ENCODE results near the gene PDE4D.
"Not testable (repeated sequence)": the region's sequence is repeated elsewhere in the genome, so short reads cannot be mapped to it uniquely, and the experiment has no call there.

Gene PDE4D

DNA sequence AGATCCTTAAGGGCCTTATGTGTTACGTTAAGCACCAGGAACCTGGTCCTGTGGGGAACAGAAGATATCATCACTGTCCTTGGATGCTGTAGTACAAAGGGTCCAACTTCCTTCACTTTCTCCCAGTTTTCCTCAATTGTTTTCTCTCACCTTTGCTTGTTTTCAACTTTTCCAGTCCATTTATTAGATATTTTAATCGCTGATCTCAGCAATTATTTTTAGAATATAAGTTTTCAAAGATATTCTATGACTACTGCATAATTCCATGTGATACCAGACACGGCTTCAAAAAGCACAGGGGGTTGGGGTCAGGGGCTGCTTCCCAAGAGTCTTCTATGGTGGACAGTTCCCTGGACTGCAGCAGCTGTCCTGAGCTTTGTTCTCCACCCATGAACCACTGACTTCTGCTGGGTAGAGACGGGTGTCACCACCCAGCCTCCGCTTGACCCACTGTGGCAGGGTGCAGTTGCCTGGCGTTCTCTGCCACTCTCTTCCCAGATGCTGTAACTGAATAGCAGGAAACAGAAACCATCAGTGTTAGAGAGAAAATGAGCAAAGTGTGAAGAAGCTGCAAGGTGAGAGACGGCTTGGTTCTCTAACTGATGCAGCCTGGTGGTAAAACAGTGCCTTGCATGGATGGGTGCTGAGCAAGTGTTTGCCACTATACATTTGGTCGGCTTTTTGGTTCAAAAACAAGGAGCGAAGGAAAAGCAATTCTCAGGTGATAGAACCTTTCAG, 927.7 kb downstream of the PDE4D start:
- no peak for DNase-seq (ENCODE audit: low spot score)

DNA sequence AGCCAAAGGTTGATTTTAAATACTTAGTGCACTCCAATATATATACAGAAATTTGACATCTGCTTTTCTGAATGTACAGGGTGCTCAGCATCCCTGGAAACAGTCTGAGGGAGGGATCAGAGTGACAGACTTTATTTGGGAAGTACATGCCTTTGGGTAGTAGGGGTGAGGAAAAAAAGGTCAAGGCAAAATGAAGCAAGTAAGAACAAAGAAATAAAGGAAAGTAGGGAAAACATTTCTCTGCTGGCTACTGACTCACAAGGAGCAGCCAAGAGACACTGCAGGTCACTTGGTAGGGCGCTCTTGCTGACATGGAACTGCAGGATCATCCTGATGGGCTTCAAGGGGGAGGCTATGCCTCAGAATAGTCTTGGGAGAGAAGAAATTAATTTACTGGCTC, 929.7 kb downstream of the PDE4D start:
- DNase-seq (ENCODE audit: low spot score), result no peak

DNA sequence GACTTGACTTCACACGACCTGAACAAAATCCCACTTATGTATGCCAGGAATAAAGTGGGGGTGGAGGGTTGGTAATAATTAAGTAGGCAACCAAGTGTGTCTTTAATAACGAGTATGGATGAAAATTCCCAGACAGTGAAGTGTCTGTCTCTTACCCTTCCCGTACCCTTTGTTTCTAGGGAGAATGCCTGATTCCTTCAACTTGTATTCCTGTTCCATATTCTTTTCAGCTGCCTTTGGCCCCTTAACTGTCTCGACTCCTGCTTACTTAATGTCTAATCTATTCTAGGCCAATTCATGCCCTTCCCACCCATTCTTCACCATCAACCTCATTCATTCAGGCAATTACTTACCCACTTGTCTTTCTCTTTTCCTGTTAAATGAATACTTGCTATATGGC, 930.2 kb downstream of the PDE4D start:
- DNase-seq (ENCODE audit: low spot score), result no peak

DNA sequence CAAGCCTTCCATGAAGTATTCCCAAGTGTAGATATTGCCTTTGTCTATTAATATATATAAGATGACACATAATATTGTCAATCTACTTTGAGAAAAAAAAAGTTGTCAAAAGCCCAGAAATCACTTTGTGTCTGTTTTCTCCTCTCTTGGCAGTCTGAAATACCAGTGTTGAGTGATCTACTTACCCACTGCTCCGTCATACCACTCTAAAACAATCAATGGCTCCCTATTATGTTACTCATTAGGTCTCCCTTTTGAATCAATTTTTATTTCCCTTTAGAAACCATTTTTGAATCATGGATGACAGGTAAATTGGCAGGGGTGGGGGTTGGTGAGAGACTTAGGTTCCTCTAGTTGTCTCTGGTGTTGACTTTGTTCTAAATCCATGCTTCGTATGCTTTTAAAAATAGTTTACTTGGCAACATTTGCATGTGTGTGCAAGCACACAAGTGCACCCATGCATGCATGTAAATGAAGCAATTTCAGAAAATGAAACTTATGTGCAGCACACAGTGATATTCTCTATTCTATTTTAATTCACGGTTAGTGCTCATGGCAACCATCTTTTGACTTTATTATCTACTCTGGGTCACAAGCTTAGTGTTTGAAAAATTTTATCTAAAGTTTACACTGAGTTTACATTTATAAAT, 931.8 kb downstream of the PDE4D start:
- no peak for DNase-seq (ENCODE audit: low spot score)

DNA sequence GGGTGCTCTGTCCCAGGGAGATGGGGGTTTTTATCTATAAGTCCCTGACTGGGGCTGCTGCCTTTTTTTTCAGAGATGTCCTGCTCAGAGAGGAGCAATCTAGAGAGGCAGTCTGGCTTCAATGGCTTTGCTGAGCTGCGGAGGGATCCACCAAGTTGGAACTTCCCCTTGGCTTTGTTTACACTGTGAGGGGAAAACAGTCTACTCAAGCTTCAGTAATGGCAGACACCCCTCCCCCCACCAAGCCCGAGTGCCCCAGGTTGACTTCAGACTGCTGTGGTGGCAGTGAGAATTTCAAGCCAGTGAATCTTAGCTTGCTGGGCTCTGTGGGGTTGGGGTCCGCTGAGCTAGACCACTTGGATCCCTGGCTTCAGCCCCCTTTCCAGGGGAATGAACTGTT, 934.8 kb downstream of the PDE4D start:
- DNase-seq (ENCODE audit: low spot score), result no peak

DNA sequence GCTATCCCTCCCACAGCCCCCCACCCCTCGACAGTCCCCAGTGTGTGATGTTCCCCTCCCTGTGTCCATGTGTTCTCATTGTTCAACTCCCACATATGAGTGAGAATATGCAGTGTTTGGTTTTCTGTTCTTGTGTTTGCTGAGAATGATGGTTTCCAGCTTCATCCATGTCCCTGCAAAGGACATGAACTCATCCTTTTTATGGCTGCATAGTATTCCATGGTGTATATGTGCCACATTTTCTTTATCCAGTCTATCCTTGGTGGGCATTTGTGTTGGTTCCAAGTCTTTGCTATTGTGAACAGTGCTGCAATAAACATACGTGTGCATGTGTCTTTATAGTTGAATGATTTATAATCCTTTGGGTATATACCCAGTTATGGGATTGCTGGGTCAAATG, 940.3 kb downstream of the PDE4D start:
- not testable (repeated sequence) for DNase-seq (ENCODE audit: low spot score)

DNA sequence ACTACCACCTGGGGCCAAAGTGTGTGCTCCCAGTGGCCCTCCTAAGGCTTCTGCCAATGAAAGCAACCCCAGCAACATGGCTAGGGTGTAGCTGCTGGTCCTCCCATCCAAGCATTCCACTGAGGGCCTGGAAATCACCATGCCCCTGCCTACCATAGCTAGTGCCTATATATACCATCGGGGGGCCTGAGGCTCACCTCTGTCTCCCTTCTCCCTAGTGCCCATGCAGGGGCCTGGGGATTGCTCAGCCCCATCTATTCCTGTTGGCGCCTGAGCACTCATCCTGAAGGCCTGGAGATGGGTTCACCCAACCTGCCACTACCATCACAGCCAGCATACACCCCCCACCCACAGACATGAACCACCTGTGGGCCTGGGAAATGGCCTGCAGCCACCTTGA, 943.3 kb downstream of the PDE4D start:
- DNase-seq (ENCODE audit: low spot score), result no peak

DNA sequence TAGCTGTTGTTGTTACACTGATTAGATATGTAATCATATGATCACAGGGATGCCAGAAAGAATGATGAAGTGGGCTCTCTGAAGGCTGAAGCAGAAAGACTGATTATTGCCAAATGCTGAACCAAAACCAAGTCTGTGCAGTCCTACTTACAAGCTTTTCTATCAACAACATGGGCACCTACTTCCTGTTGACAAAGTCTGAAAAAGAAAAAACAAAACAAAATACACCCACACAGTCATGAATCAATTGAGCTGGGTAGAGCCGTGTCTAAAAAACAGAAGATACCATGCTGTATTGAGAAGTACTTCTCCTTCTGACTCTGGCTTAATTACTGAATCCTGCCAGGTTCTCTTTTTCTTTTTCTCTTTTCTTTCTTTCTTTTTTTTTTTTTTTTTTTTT, 947.3 kb downstream of the PDE4D start:
- DNase-seq (ENCODE audit: low spot score), result no peak

DNA sequence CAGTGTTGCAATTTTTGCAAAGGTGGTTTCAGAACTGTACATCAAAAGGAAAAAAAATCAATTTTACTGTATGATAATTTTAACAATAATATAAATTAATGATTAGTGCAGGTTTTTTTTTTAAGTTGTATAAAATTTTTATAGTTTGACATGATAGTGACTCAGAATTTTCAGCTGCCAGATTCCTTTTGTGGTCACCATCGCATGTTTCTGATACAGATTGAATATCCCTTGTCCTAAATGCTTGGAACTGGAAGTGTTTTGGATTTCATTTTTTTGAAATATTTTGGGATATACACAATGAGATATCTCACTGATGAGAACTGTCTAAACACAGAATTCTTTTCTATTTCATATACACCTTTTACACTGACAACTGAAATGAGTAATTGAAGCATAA, 949.3 kb downstream of the PDE4D start:
- DNase-seq (ENCODE audit: low spot score), result no peak

DNA sequence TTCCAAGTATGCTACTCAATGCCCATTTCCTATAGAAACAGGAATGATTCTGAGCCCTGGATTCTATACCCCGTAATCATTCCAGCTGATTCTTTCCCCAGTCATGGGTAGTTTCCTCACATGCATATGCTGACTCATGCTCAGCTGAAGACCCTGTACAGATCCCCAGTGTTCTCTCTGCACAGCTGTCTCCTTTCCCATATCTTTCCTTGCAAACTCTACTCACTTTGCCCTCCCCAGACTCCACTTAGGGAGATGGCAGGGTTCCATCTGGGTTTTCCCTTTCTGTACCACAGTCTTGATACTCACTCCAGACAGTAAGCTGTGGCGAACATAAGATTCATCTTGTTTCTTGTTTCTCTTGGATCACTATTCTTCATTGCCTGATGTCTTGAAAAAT, 953.1 kb downstream of the PDE4D start:
- no peak for DNase-seq (ENCODE audit: low spot score)

DNA sequence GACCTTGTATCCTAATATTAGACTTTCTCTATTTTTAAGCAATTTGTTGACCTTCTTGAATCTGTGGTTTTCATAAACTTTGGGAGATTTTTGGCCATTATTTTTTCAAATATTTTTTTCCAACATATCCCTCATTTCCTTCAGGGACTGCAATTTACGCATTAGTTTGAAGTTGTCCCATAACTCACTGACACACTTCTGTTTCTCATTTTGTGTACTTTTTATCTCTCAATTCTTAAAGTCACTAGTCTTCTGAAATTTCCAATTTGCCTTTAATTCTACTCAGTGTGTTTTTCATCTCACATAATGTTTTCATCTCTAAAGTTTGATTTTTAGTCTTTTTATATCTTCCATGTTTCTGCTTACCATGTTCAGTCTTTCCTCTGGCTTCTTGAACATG, 953.9 kb downstream of the PDE4D start:
- DNase-seq (ENCODE audit: low spot score), result no peak

DNA sequence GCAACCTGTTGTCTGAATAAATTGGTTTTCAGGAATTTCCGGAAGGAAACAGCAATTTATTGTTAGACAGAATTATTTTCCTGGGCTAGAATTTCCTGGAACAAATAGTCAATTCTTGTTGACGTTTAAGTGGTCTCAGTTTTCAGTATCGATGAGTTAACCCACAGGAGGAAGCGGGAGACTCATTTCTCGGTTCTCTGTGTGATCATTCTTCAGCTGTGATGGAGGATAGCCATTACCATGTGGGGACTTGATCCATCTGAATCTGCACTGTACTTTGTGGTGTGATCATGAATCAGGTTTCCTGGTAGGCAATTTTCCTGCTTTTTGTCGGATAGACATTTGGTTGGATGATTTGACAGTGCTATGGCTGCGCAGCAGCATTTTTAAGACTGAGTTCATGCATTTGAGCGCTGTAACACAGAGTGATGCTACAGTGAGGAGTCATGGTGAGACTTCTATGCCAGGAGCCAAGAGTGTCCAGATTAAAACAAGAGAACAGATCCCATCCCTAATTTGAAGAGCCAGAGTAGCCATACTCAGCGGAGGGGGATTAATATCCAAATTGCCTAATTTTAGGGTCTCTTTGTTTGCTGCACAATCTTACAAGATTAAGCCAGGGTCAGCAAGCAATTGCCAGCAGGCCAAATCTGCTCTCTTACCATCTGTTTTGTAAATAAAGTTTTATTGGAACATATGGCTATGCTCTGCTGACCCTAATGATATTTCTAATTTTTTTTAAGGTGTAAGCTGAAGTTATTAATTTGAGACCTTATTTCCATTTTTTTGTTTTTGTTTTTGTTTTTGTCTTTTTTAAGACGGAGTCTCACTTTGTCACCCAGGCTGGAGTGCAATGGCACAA, 954.7 kb downstream of the PDE4D start:
- DNase-seq (ENCODE audit: low spot score), result no peak

DNA sequence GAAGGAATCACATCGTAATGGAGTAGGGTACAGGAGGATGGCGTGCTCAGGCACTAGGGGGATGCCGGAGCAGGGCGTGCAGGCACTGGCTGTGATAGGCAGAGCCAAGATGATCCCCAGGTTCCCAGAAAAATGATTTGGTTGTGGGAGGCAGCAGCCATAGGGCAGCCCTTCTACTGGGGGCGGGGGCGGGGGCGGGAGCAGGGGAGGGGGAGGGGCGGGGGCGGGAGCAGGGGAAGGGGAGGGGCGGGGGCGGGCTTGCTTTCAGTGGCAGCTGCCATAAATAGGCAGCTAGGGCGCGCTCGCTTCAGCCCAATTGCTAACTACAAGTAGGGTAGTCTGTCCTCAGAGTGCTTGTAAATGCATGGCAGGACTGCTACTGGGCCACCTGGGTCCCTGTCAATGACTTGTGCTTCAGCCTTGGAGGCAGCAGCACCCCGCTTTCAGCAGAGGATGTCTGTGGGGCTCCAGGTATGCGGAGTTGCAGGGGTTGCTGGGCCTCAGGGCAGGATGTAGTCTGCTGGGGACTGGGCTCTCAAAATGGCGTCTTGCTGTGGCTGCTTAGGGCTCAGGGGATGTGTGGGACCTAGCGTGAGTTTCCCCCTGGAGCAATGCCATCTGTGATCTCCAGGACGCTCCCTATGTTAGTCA, 956.4 kb downstream of the PDE4D start:
- no peak for DNase-seq (ENCODE audit: low spot score)

DNA sequence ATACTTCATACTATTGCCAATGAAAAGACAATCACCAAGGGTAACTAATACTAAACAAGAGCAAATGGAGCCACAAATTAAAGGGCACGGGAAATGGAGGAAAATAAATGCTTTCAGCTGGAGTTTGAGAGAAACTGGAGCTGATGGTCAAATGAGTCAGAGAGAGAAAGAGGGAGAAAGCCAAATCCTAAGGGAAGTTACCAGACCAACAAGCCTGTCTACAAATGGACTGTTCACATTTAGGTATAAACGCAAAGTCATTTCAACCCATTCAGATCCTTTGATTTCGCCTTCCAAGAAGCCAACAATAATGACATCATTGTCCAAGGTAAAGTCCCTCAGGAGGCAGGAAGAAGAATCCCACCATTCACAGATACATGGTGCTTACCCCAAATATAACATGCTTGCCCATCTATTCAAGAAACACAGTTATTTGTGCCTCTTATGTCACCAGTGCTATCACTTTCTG, 958.9 kb downstream of the PDE4D start:
- DNase-seq (ENCODE audit: low spot score), result no peak

DNA sequence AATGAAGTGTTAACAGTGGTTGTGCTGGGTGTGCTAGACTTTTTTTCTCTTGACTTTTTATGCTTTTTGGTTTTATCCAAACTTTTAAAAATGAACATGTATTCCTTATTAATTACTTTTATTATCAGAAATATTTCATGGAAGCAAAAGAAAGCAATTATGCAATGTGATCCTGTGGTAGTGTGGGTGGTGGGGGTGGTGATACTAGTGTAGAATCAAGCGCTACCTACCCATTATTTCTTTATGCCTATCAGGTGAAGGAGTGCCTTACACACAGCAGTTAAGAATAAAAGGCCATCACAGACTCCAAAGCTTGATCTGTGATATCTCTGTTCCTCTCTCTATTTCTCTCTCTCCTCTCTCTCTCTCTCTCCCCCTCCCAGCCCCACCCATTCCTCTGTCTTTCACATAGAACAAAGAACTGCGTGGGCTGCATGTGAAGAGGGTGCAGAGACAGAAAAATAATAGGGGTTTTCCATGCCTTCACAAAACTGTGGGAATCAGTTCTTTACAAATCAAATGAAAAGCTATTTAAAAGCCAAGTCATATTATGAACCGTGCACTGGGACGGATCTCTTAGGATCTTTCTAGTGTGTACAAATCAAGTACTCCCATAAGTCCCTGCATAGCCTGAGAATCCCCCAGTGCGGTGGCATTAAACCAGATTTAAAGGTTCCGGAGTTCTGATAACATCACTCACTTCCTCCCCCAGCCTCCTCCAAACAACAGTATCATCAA, 959.5 kb downstream of the PDE4D start:
- no peak for DNase-seq (ENCODE audit: low spot score)

DNA sequence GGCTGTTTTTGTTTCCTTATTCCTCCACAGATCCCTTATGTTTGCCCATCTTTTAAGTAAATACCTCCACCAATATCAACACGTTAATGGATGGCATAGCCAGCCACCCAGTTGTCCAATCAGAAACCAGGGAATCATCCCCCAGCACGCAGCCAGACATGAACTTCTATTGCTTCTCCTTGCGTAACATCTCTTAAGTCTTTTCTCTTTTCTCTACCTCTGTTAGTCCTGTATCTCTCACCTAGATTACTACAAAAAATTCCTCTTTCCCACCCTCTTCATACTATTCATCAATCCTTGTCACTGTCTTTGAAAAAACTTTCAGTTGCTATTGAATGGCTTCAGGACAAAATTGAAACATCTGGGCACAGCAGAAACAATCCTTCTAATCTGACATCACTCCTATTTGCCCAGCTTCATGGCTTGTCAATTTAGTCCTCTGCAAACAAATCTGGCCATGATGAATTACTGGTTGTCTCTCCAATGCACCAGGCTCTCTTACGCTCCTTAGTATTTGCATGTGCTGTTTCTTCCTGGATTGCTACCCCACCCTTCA, 961.4 kb downstream of the PDE4D start:
- DNase-seq (ENCODE audit: low spot score), result no peak

DNA sequence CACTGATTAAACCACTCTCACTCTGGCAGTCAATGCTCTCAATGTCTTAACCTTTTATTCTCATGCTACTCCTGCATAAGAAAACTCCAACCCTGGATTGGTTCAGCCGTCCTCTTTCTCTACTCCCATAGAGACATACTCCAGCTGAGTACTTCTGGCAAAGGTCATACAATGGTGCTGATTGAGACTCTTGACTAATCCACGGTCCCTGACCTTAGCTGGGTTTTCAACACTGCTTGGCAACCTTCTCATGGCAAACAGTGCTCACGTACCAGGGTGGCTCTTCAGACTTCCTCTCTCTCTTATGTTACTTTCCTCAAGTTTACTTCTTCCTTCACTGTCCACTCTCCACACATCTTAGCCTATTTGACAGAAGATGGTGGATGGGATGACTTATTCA, 963.0 kb downstream of the PDE4D start:
- DNase-seq (ENCODE audit: low spot score), result no peak

DNA sequence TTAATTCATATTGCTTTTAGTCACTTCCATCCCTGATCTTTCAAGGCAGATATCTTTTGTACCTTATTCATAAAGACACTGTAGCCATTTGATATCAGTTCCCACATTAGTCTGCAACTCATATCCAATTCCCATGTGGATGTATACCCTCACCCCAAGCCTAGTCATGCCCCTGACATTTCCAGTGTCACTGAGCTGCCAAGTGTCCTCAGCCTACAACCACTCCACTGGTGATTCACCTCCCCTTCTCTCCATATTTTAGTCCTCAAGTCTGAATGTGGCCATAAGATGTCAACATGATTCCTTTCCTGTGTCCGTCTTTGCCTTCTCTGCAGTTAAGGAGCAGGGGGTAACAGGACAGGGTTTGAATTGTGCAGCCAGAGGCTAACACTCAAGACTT, 963.8 kb downstream of the PDE4D start:
- DNase-seq (ENCODE audit: low spot score), result no peak

DNA sequence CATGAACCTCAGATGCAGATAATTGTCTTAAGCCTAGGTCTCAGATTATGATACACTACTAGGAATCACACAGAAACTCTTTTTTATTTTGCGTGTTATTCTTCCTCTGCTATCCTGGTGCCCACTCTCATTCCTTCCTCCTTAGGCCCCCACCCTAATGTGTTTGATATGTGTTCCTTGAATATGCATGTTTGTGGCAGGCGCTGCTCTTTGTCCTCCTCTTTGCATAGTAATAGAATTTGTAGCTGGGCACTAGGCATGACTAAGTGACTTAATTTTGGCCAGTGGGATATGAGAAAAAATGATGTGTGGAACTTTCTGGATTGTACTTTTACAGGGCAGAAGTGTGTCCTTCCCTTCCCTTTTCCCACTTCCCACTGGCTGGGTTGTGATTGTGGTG, 965.6 kb downstream of the PDE4D start:
- DNase-seq (ENCODE audit: low spot score), result no peak

DNA sequence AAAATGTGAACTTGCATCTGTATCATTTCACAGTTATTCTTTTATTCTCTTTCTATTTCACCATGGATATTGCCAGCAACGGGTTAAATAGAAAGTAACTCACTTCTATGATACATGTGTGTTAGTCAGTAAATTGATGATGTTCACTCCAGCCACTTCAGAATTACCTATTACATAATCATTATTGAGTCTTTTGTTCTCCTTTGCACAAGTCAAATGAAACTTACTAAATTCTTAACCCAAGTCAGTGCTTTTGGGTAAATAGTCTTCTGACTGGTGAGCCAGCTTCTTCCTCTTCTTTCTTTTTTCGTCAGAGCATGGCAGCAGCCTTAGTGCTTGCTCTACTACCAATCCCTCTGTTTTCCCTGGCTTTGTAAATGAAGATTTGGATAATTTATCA, 966.3 kb downstream of the PDE4D start:
- DNase-seq (ENCODE audit: low spot score), result no peak

DNA sequence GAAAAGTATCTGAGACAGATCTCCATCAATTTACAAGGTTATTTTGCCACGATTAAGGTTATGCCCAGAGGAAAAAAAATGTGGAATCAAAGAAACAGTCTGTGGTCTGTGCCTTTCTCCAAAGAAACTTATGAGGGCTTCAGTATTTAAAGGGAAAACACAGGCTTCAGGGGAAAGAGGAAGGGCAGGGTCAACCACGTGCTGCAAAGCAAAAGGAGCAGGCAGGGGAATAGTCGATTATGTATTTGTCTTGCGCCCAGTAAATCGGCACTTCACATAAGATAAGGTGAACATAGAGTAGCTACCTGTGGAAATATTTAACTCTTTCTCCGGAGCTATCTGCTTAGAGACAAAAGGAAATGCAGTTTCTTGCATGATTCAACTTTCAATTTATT, 967.0 kb downstream of the PDE4D start:
- no peak for DNase-seq (ENCODE audit: low spot score)
